ENCODE results near the gene CP. TPM values are rescaled to one million over a fixed set of nuclear protein-coding genes. Genes with fewer than 3 reads are reported as not detected.

Gene CP
- polyA plus RNA-seq, 1 donor (not counting 4 experiments of a cell fraction or from before 2014, with no cell fraction given) = 0.03 TPM

- Histone ChIP-seq H3K9me3 (ENCODE audit: control insufficient read depth, low read depth, low read length) (no peaks in the 10 kb centered on the region), H3K4me3 (ENCODE audit: control insufficient read depth in 2 of 3, extremely low read depth in 1 of 3, insufficient read depth in 2 of 3, low read depth in 1 of 3, low read length in 3 of 3) (no peak overlapping the region), H3K9ac (ENCODE audit: control insufficient read depth, extremely low read depth, insufficient read depth, low read length) (no peak overlapping the region), H3K27ac (ENCODE audit: control insufficient read depth, insufficient read depth, low read length) (no peak overlapping the region), H4K20me1 (ENCODE audit: control insufficient read depth, extremely low read depth, insufficient read depth, low read length) (no peaks in the 10 kb centered on the region), H3K4me2 (ENCODE audit: control insufficient read depth, extremely low read depth, insufficient read depth, low read depth, low read length) (no peak overlapping the region), H3K9me1 (ENCODE audit: control insufficient read depth, extremely low read depth, insufficient read depth, low read length) (no peaks in the 10 kb centered on the region), H3K4me1 (ENCODE audit: control insufficient read depth, extremely low read depth, insufficient read depth, low read length) (no peaks in the 10 kb centered on the region), H3K79me2 (ENCODE audit: control insufficient read depth, insufficient read depth, low read length) (no peaks in the 10 kb centered on the region), H3K36me3 (ENCODE audit: control insufficient read depth in 2 of 2, extremely low read depth in 1 of 2, insufficient read depth in 2 of 2, low read length in 2 of 2) (peaks cover 0 to 8% of the 10 kb centered on the region in 2 experiments), H2AFZ (ENCODE audit: control insufficient read depth, low read length) (no peak overlapping the region), H3K27me3 (ENCODE audit: control insufficient read depth, extremely low read depth, insufficient read depth, low read length) (no peaks in the 10 kb centered on the region)
- DNase-seq (ENCODE audit: low read depth, low spot score) = no peak
- dilution Hi-C loops (cut with MboI; ENCODE audit: extremely low pct_ligation_motif_present, low sequenced_read_pairs) = no loop called here
- TF ChIP-seq, protein P1, sequence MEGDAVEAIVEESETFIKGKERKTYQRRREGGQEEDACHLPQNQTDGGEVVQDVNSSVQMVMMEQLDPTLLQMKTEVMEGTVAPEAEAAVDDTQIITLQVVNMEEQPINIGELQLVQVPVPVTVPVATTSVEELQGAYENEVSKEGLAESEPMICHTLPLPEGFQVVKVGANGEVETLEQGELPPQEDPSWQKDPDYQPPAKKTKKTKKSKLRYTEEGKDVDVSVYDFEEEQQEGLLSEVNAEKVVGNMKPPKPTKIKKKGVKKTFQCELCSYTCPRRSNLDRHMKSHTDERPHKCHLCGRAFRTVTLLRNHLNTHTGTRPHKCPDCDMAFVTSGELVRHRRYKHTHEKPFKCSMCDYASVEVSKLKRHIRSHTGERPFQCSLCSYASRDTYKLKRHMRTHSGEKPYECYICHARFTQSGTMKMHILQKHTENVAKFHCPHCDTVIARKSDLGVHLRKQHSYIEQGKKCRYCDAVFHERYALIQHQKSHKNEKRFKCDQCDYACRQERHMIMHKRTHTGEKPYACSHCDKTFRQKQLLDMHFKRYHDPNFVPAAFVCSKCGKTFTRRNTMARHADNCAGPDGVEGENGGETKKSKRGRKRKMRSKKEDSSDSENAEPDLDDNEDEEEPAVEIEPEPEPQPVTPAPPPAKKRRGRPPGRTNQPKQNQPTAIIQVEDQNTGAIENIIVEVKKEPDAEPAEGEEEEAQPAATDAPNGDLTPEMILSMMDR (optimal IDR thresholded peaks at IDR 0.05 in 1 of 3, IDR thresholded peaks at IDR 0.05 in 1 of 3, conservative IDR thresholded peaks at IDR 0.05 in 1 of 3; ENCODE audit: extremely low read depth in 1 of 3, insufficient read depth in 2 of 3, low read length in 3 of 3) = no peak
- no peak for TF ChIP-seq EZH2 (IDR thresholded peaks at IDR 0.05; ENCODE audit: low read length)
- no peak for FAIRE-seq
These were observed 58.6 kb downstream of the CP start for GRCh38 chr3:149163066-149163465.

DNA sequence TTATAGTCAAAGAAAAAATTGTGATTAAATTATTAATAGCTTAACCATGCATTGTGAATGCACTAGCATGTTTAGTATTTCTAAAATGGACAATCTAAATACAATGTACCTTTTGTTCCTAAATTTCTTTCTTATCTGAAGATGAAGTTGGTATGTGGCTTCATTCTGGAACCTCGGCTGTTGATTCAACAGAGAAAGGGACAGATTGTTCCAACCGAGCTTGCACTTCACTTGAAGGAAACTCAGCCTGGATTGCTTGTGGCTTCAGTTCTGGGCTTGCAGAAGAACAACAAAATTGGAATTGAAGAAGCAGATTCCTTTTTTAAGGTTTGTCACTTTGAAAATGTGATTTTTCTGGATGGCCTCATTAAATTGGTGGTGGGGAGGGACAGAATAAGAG, 59.6 kb downstream of the CP start:
- no peak overlapping the region for H2AFZ ChIP-seq (ENCODE audit: control insufficient read depth, low read length)
- no peaks in the 10 kb centered on the region for H3K27me3 ChIP-seq (ENCODE audit: control insufficient read depth, extremely low read depth, insufficient read depth, low read length)
- no peak for DNase-seq (ENCODE audit: low read depth, low spot score)
- TF ChIP-seq, protein P1 (optimal IDR thresholded peaks at IDR 0.05 in 1 of 3, IDR thresholded peaks at IDR 0.05 in 1 of 3, conservative IDR thresholded peaks at IDR 0.05 in 1 of 3; ENCODE audit: extremely low read depth in 1 of 3, insufficient read depth in 2 of 3, low read length in 3 of 3) = no peak
- TF ChIP-seq EZH2 (IDR thresholded peaks at IDR 0.05; ENCODE audit: low read length) = no peak
- H3K4me3 ChIP-seq (ENCODE audit: control insufficient read depth in 2 of 3, extremely low read depth in 1 of 3, insufficient read depth in 2 of 3, low read depth in 1 of 3, low read length in 3 of 3) = no peak overlapping the region
- H3K9me1 ChIP-seq (ENCODE audit: control insufficient read depth, extremely low read depth, insufficient read depth, low read length) = no peaks in the 10 kb centered on the region
- no peaks in the 10 kb centered on the region for H3K79me2 ChIP-seq (ENCODE audit: control insufficient read depth, insufficient read depth, low read length)
- no peak overlapping the region for H3K27ac ChIP-seq (ENCODE audit: control insufficient read depth, insufficient read depth, low read length)
- H4K20me1 ChIP-seq (ENCODE audit: control insufficient read depth, extremely low read depth, insufficient read depth, low read length) = no peaks in the 10 kb centered on the region
- no peaks in the 10 kb centered on the region for H3K9me3 ChIP-seq (ENCODE audit: control insufficient read depth, low read depth, low read length)
- FAIRE-seq = no peak
- dilution Hi-C loops (cut with MboI; ENCODE audit: extremely low pct_ligation_motif_present, low sequenced_read_pairs) = no loop called here
- H3K9ac ChIP-seq (ENCODE audit: control insufficient read depth, extremely low read depth, insufficient read depth, low read length) = no peak overlapping the region
- no peak overlapping the region for H3K4me2 ChIP-seq (ENCODE audit: control insufficient read depth, extremely low read depth, insufficient read depth, low read depth, low read length)
- no peaks in the 10 kb centered on the region for H3K4me1 ChIP-seq (ENCODE audit: control insufficient read depth, extremely low read depth, insufficient read depth, low read length)
- peaks cover 3 to 9% of the 10 kb centered on the region in 2 experiments for H3K36me3 ChIP-seq (ENCODE audit: control insufficient read depth in 2 of 2, extremely low read depth in 1 of 2, insufficient read depth in 2 of 2, low read length in 2 of 2)

Data from keratinocyte (primary cell).